CD14-positive monocyte (primary cell): ENCODE results near the gene FAM98C. TPM values are rescaled to one million over a fixed set of nuclear protein-coding genes. Genes with fewer than 3 reads are reported as not detected.
A peak's percentile ranks its signal among the peaks of the same experiment; 100 is the strongest.

ENCODE experiments used
- DNase-seq, 3 donors: peaks; one replicate each; pipeline ENCODE4 v3.0.0-alpha.2; 2011 to 2022
- H2AFZ ChIP-seq: 2 replicates; pipeline ENCODE4 v1.6.0; 2012; ENCODE audit warnings: mild to moderate bottlenecking, low read depth, low read length, inconsistent platforms; ENCODE audit not compliant: insufficient read depth, poor library complexity, severe bottlenecking
- H3K27ac ChIP-seq, 2 donors: 1 replicate in 1 of 2; 2 replicates in 1 of 2; pipeline ENCODE4 v1.5.1; 2012 to 2013; ENCODE audit warnings: low read length in 2 of 2, control low read depth in 1 of 2, inconsistent platforms in 1 of 2, low read depth in 1 of 2, mild to moderate bottlenecking in 1 of 2
- H3K27me3 ChIP-seq, 2 donors: one replicate each; pipeline versions ENCODE4 v1.6.0 to v1.6.1; 2011 to 2013; ENCODE audit warnings: low read length in 2 of 2; ENCODE audit not compliant: control insufficient read depth in 2 of 2, insufficient read depth in 2 of 2
- H3K36me3 ChIP-seq, 2 donors: replicated peaks in 1 of 2; 1 replicate in 1 of 2; 2 replicates in 1 of 2; pipeline versions ENCODE4 v1.5.1 to v1.6.1; 2012 to 2013; ENCODE audit warnings: low read length in 2 of 2, control low read depth in 1 of 2, inconsistent platforms in 1 of 2, mild to moderate bottlenecking in 1 of 2; ENCODE audit not compliant: insufficient read depth in 2 of 2, control insufficient read depth in 1 of 2
- H3K4me1 ChIP-seq, 2 donors: 1 replicate in 1 of 2; 2 replicates in 1 of 2; pipeline versions ENCODE4 v1.5.1 to v1.6.1; 2012 to 2013; ENCODE audit warnings: low read length in 2 of 2, control low read depth in 1 of 2, inconsistent platforms in 1 of 2, mild to moderate bottlenecking in 1 of 2, moderate library complexity in 1 of 2; ENCODE audit not compliant: insufficient read depth in 2 of 2, control insufficient read depth in 1 of 2
- H3K4me2 ChIP-seq: replicated peaks from 2 replicates; pipeline ENCODE3; 2012; ENCODE audit warnings: low read length, moderate library complexity, mild to moderate bottlenecking; ENCODE audit not compliant: poor library complexity, severe bottlenecking; ENCODE audit errors: extremely low read depth
- H3K4me3 ChIP-seq, 3 experiments: fragments of 200-600 bp in 1 of 3; sonication (generic) in 1 of 3; replicated peaks in 1 of 3; 1 replicate in 2 of 3; 2 replicates in 1 of 3; pipeline ENCODE4 v1.5.1; 2011 to 2013; ENCODE audit warnings: low read length in 3 of 3, mild to moderate bottlenecking in 3 of 3, control low read depth in 2 of 3, low read depth in 2 of 3, inconsistent platforms in 1 of 3, moderate library complexity in 1 of 3
- H3K79me2 ChIP-seq: 2 replicates; pipeline ENCODE4 v1.6.0; 2012; ENCODE audit warnings: mild to moderate bottlenecking, control low read depth, inconsistent platforms, low read length, moderate library complexity; ENCODE audit not compliant: insufficient read depth
- H3K9ac ChIP-seq: 2 replicates; pipeline ENCODE4 v1.6.0; 2017; ENCODE audit warnings: low read length, mild to moderate bottlenecking; ENCODE audit not compliant: insufficient read depth, poor library complexity, severe bottlenecking
- H3K9me3 ChIP-seq, 2 donors: replicated peaks in 1 of 2; 1 replicate in 1 of 2; 2 replicates in 1 of 2; pipeline versions ENCODE4 v1.5.1 to v1.6.1; 2012 to 2013; ENCODE audit warnings: low read length in 2 of 2, control low read depth in 1 of 2; ENCODE audit not compliant: control insufficient read depth in 1 of 2, insufficient read depth in 1 of 2
- H4K20me1 ChIP-seq: 2 replicates; pipeline ENCODE4 v1.6.0; 2012; ENCODE audit warnings: mild to moderate bottlenecking, low read length, control low read depth, moderate library complexity; ENCODE audit not compliant: insufficient read depth
- H3K27ac Mint-ChIP-seq, 7 donors: one replicate each; pipeline ENCODE4 v1.8.0; 2020; ENCODE audit warnings: mild to moderate bottlenecking in 7 of 7, mixed read lengths in 7 of 7, moderate library complexity in 6 of 7, inconsistent platforms in 2 of 7
- H3K27me3 Mint-ChIP-seq, 3 donors: one replicate each; pipeline ENCODE4 v1.8.0; 2021 to 2022; ENCODE audit warnings: low read depth in 3 of 3, mild to moderate bottlenecking in 3 of 3, mixed read lengths in 3 of 3, moderate library complexity in 3 of 3, inconsistent platforms in 1 of 3
- H3K36me3 Mint-ChIP-seq, 2 donors: one replicate each; pipeline ENCODE4 v1.8.0; 2020; ENCODE audit warnings: mixed read lengths in 2 of 2, inconsistent platforms in 1 of 2, mild to moderate bottlenecking in 1 of 2
- H3K4me1 Mint-ChIP-seq: one replicate; pipeline ENCODE4 v1.8.0; 2020; ENCODE audit warnings: mild to moderate bottlenecking, mixed read lengths
- H3K4me3 Mint-ChIP-seq, 2 donors: one replicate each; pipeline ENCODE4 v1.8.0; 2020; ENCODE audit warnings: mild to moderate bottlenecking in 2 of 2, mixed read lengths in 2 of 2, moderate library complexity in 1 of 2
- H3K9me3 Mint-ChIP-seq, 7 donors: one replicate each; pipeline ENCODE4 v1.8.0; 2020 to 2022; ENCODE audit warnings: mixed read lengths in 7 of 7, mild to moderate bottlenecking in 6 of 7, moderate library complexity in 6 of 7, inconsistent platforms in 2 of 7
- WGBS: methylation state at CpG from one replicate; pipeline ENCODE4 v1.1.5; 2013; ENCODE audit warnings: missing lambda C conversion rate; ENCODE audit not compliant: insufficient coverage; 5-methylcytosine and 5-hydroxymethylcytosine counted together
- intact Hi-C, 2 donors: fragments of 100-400 bp; cut with micrococcal nuclease; formaldehyde crosslinking; loops; one replicate each; pipeline versions ENCODE4 v1.15.0 to v1.15.1; 2023
- polyA plus RNA-seq, 3 donors: library from polyadenylated mRNA; depleted of rRNA in 1 of 3; unstranded in 2 of 3; stranded (reverse) in 1 of 3; fragments of 300-500 nt in 2 of 3; fragments of >200 nt in 1 of 3; fragmentation: Illumina TruSeq in 2 of 3; gene quantifications; 1 replicate in 2 of 3; 2 replicates in 1 of 3; pipeline ENCODE4 v1.2.3, GENCODE V29; 2012 to 2021
- TF ChIP-seq, protein P1 (sequence below): fragments of 200-600 bp; IDR thresholded peaks from one replicate; pipeline ENCODE4 v1.8.0; 2022; ENCODE audit warnings: antibody characterized with exemption, mild to moderate bottlenecking

The FAM98C gene
- polyA plus RNA-seq, 3 donors: 8.5 to 41.0 (median 12.6) TPM

GRCh38 chr19:38376576-38376975 lies 26.3 kb upstream of the FAM98C start:
- H2AFZ ChIP-seq: no peak overlapping the region
- peak overlapping the region in 1 of 2 donors; percentile 32 for H3K27ac ChIP-seq
- no peak overlapping the region for H3K4me2 ChIP-seq
- no peak overlapping the region for H3K9ac ChIP-seq
- H3K36me3 Mint-ChIP-seq: peaks cover 32 to 55% of the 10 kb centered on the region in 2 donors
- 97% methylated on average over 3 of the region's 3 CpGs for WGBS
- peaks cover 0 to 3% (median 0%) of the 10 kb centered on the region in 7 donors for H3K9me3 Mint-ChIP-seq
- peaks cover 29% of the 10 kb centered on the region for H3K79me2 ChIP-seq
- H3K27ac Mint-ChIP-seq: peak overlapping the region in 4 of 7 donors; percentile 2 to 55 (median 43)
- DNase-seq: no peak
- H3K36me3 ChIP-seq: peaks cover 28 to 54% of the 10 kb centered on the region in 2 donors
- intact Hi-C loops: no loop called here
- peaks cover 5 to 10% (median 7%) of the 10 kb centered on the region in 3 donors for H3K27me3 Mint-ChIP-seq
- peaks cover 44% of the 10 kb centered on the region for H4K20me1 ChIP-seq
- peaks cover 24% of the 10 kb centered on the region for H3K4me1 Mint-ChIP-seq
- H3K27me3 ChIP-seq: no peaks in the 10 kb centered on the region
- H3K4me3 Mint-ChIP-seq: no peak overlapping the region
- TF ChIP-seq, protein P1, sequence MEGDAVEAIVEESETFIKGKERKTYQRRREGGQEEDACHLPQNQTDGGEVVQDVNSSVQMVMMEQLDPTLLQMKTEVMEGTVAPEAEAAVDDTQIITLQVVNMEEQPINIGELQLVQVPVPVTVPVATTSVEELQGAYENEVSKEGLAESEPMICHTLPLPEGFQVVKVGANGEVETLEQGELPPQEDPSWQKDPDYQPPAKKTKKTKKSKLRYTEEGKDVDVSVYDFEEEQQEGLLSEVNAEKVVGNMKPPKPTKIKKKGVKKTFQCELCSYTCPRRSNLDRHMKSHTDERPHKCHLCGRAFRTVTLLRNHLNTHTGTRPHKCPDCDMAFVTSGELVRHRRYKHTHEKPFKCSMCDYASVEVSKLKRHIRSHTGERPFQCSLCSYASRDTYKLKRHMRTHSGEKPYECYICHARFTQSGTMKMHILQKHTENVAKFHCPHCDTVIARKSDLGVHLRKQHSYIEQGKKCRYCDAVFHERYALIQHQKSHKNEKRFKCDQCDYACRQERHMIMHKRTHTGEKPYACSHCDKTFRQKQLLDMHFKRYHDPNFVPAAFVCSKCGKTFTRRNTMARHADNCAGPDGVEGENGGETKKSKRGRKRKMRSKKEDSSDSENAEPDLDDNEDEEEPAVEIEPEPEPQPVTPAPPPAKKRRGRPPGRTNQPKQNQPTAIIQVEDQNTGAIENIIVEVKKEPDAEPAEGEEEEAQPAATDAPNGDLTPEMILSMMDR: no peak
- H3K4me1 ChIP-seq: peaks cover 18 to 23% of the 10 kb centered on the region in 2 donors
- H3K9me3 ChIP-seq: no peaks in the 10 kb centered on the region
- no peak overlapping the region for H3K4me3 ChIP-seq

DNA sequence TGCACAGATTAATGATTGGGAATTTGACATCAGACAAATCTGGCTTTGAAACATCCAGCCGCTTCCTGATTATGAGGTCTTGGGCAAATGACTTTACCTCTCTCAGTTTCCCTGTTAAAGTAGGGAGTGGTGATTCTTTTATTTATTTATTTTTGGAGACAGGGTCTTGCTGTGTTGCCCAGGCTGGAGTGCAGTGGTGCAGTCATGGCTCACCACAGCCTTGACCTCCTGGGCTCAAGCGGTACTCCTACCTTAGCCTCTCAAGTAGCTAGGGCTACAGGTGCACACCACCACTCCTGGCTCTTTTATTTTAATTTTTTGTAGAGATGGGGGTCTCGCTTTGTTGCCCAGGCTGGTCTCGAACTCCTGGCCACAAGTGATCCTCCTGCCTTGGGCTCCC lies 25.8 kb upstream of the FAM98C start:
- peaks cover 37 to 60% of the 10 kb centered on the region in 2 donors for H3K36me3 Mint-ChIP-seq

More for the DNA sequence above, 25.8 kb upstream of the FAM98C start:
- no peaks in the 10 kb centered on the region for H3K9me3 ChIP-seq
- peaks cover 32 to 59% of the 10 kb centered on the region in 2 donors for H3K36me3 ChIP-seq
- peak overlapping the region in 1 of 2 donors; percentile 32 for H3K27ac ChIP-seq
- DNase-seq: no peak
- H3K79me2 ChIP-seq: peaks cover 29% of the 10 kb centered on the region
- H3K27ac Mint-ChIP-seq: no peak overlapping the region
- TF ChIP-seq, protein P1: no peak
- H3K4me1 Mint-ChIP-seq: peaks cover 24% of the 10 kb centered on the region
- H4K20me1 ChIP-seq: peaks cover 45% of the 10 kb centered on the region
- WGBS: no CpG with 5 or more reads among the region's 4 CpGs
- no peaks in the 10 kb centered on the region for H3K27me3 ChIP-seq
- no peak overlapping the region for H3K4me2 ChIP-seq
- H3K9ac ChIP-seq: no peak overlapping the region
- peaks cover 18 to 23% of the 10 kb centered on the region in 2 donors for H3K4me1 ChIP-seq
- H3K9me3 Mint-ChIP-seq: peaks cover 0 to 3% (median 0%) of the 10 kb centered on the region in 7 donors
- H3K27me3 Mint-ChIP-seq: peaks cover 5 to 7% (median 6%) of the 10 kb centered on the region in 3 donors
- H2AFZ ChIP-seq: no peak overlapping the region
- no peak overlapping the region for H3K4me3 ChIP-seq
- H3K4me3 Mint-ChIP-seq: no peak overlapping the region
- intact Hi-C loops: no loop called here
